NCI-H1436 (cell line): ENCODE data around the gene CTPS2.

Source experiments
- DNase-seq: peaks from one replicate; lab custom pipeline; 2025; lab: John Stamatoyannopoulos, UW

The CTPS2 gene

GRCh38 chrX:16558489-16558888 is 154.0 kb downstream of the CTPS2 start:
- DNase-seq: no peak

GRCh38 chrX:16552546-16552945 is 159.9 kb downstream of the CTPS2 start:
- DNase-seq: no peak

- no peak for DNase-seq
Measured at GRCh38 chrX:16547644-16548043, 164.8 kb downstream of the CTPS2 start.

GRCh38 chrX:16544969-16545368 is 167.5 kb downstream of the CTPS2 start:
- DNase-seq: no peak
